Neutrophil (primary cell): ENCODE measurements around the gene HS3ST2.

Experiments
- H3K27ac ChIP-seq: fragments of 200-600 bp; sonication (generic); 2 replicates; pipeline ENCODE4 v1.5.1; 2016; ENCODE audit warnings: mild to moderate bottlenecking, moderate library complexity
- H3K27me3 ChIP-seq: fragments of 200-600 bp; sonication (generic); 2 replicates; pipeline ENCODE4 v1.6.0; 2016; ENCODE audit warnings: mild to moderate bottlenecking
- H3K36me3 ChIP-seq: fragments of 200-600 bp; sonication (generic); 2 replicates; pipeline ENCODE4 v1.5.1; 2017
- H3K4me1 ChIP-seq, 2 experiments: fragments of 200-600 bp in 1 of 2; sonication (generic) in 1 of 2; 1 replicate in 1 of 2; 2 replicates in 1 of 2; pipeline versions ENCODE4 v1.5.1 to v1.6.1; 2013 to 2016; ENCODE audit warnings: low read depth in 1 of 2, low read length in 1 of 2, mild to moderate bottlenecking in 1 of 2, moderate library complexity in 1 of 2; ENCODE audit not compliant: control insufficient read depth in 1 of 2, insufficient read depth in 1 of 2
- H3K4me3 ChIP-seq, 2 experiments: fragments of 200-600 bp in 1 of 2; sonication (generic) in 1 of 2; 1 replicate in 1 of 2; 2 replicates in 1 of 2; pipeline ENCODE4 v1.5.1; 2013 to 2016; ENCODE audit warnings: low read depth in 1 of 2, low read length in 1 of 2, mild to moderate bottlenecking in 1 of 2, moderate library complexity in 1 of 2
- H3K9me3 ChIP-seq: fragments of 200-600 bp; sonication (generic); 2 replicates; pipeline ENCODE4 v1.5.1; 2016
- TF ChIP-seq, protein P1 (sequence below): fragments of 200-600 bp; sonication (generic); IDR thresholded peaks from 2 replicates; pipeline ENCODE4 v1.5.1; 2016; ENCODE audit warnings: antibody characterized with exemption

HS3ST2 gene

DNA sequence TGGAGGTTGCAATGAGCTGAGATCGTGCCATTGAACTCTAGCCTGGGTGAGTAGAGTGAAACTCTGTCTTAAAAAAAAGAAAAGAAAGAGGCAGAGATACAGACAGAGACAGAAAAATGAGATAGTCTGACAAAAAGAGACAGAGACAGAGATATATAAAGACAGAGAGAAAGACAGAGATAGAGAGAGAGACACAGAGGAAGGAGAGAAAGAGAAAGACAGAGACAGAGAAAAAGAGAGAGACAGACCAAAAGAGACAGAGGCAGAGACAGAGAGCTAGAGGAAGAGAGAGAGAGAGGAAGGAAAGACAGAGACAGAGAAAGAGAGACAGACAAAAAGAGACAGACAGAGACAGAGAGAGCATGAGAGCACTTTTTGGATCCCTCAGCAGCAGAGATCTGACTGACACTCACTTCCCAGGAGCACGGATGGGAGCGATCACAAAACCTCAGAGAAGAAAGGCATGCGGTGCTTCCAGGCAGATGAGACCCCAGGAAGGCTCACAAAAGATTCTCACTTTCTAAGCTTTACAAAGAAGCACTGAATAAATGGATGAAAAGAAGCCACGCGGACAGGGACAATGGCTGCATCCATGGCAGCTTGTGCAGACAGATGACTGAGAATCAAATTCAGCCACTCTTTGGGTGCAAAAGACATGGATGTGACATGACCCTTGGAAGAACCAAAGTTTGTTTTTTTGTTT lies 38.6 kb upstream of the HS3ST2 start:
- peaks cover 26% of the 10 kb centered on the region for H3K27me3 ChIP-seq
- H3K9me3 ChIP-seq: no peaks in the 10 kb centered on the region
- no peaks in the 10 kb centered on the region for H3K36me3 ChIP-seq
- H3K27ac ChIP-seq: no peak overlapping the region
- no peak overlapping the region for H3K4me3 ChIP-seq
- TF ChIP-seq, protein P1, sequence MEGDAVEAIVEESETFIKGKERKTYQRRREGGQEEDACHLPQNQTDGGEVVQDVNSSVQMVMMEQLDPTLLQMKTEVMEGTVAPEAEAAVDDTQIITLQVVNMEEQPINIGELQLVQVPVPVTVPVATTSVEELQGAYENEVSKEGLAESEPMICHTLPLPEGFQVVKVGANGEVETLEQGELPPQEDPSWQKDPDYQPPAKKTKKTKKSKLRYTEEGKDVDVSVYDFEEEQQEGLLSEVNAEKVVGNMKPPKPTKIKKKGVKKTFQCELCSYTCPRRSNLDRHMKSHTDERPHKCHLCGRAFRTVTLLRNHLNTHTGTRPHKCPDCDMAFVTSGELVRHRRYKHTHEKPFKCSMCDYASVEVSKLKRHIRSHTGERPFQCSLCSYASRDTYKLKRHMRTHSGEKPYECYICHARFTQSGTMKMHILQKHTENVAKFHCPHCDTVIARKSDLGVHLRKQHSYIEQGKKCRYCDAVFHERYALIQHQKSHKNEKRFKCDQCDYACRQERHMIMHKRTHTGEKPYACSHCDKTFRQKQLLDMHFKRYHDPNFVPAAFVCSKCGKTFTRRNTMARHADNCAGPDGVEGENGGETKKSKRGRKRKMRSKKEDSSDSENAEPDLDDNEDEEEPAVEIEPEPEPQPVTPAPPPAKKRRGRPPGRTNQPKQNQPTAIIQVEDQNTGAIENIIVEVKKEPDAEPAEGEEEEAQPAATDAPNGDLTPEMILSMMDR: no peak
- H3K4me1 ChIP-seq: no peaks in the 10 kb centered on the region

DNA sequence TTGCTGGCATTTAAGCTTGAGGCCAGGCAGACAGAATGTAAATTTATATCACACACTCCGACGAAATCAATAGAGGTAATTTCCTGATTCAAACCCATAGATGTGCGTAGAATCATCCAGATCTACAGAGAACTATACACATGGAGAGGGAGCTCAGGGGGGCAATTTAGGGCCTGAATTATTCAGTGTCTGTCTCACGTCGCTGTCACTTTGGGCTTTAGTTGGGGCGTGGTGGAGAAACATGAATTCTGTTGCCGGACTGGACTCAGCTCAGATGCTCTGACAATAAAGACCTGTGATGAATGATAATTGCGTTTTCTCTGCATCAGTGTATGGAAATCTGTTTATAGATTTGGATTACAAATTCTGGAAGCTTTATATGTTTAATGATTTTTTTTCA lies 32.5 kb upstream of the HS3ST2 start:
- Histone ChIP-seq H3K36me3 (no peaks in the 10 kb centered on the region), H3K9me3 (no peaks in the 10 kb centered on the region), H3K27ac (no peak overlapping the region), H3K4me1 (peaks cover 5 to 16% of the 10 kb centered on the region in 2 experiments), H3K27me3 (peaks cover 2% of the 10 kb centered on the region), H3K4me3 (no peak overlapping the region)
- TF ChIP-seq, protein P1: no peak

DNA sequence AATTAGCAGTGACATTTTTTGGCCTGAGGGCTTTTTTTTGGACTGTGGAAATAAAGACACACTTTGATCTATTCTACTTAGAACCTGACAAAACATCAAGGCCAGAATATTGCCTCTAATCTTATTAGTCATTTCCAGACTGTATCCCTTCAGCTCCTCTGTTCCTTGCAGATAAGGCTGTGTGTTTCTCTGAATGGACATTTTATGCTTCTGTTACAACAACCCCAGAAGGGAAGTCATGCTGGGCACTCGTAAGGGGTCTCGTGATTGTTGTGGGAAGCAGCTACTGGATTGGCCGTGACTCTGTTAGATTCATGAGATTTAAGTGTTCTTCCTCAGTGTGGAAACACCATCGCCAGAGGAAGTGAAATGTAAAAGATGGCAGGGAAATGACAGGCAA lies 31.6 kb upstream of the HS3ST2 start:
- Histone ChIP-seq H3K9me3 (no peaks in the 10 kb centered on the region), H3K36me3 (no peaks in the 10 kb centered on the region), H3K27ac (no peak overlapping the region), H3K4me1 (peaks cover 5 to 20% of the 10 kb centered on the region in 2 experiments), H3K4me3 (no peak overlapping the region), H3K27me3 (no peaks in the 10 kb centered on the region)
- TF ChIP-seq, protein P1: no peak

DNA sequence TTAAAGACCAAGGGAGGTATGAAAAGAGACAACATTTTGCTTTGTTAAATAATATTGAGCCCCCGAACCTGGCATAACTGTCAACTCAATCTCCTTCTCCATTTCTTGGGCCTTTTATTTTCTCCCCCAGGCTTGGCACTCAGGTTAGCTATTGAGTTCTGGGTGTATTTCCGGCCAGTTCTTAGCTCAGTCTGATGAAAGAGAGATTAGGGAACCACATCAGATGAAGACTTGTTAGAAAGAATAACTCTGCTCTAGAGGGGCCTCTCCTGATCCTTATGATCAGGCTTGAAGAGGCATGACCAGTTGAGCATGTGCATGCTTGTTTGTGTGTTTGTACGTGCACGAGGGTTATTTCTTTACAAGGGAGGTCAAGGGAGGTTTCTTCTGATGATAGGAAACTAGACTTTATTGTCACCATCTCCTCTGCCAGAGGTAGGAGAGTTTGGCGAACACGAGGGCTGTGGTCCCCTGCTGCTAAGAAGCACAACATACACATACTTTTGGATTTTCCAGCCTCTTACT lies 29.2 kb upstream of the HS3ST2 start:
- no peak overlapping the region for H3K4me3 ChIP-seq
- no peak overlapping the region for H3K27ac ChIP-seq
- H3K36me3 ChIP-seq: no peaks in the 10 kb centered on the region
- no peaks in the 10 kb centered on the region for H3K9me3 ChIP-seq
- TF ChIP-seq, protein P1: no peak
- H3K27me3 ChIP-seq: no peaks in the 10 kb centered on the region
- H3K4me1 ChIP-seq: peaks cover 19 to 35% of the 10 kb centered on the region in 2 experiments

DNA sequence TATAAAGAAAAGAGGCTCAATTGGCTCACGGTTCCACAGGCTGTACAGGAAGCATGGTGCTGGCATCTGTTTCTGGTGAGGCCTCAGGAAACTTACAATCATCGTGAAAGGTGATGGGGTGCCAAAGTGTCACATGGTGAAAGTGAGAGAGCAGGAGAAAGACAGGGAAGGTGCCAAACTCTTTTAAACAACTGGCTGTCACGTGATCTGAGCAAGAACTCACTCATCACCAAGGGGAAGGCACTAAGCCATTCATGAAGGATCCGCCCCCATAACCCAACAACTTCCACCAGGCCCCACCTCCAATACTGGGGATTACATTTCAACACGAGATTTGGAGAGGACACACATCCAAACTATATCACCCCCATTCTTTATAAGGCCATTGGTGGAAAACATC lies 28.4 kb upstream of the HS3ST2 start:
- Histone ChIP-seq H3K36me3 (no peaks in the 10 kb centered on the region), H3K4me3 (no peak overlapping the region), H3K9me3 (no peaks in the 10 kb centered on the region), H3K27me3 (no peaks in the 10 kb centered on the region), H3K4me1 (peaks cover 19 to 35% of the 10 kb centered on the region in 2 experiments), H3K27ac (no peak overlapping the region)
- TF ChIP-seq, protein P1: no peak
